Measurements from ENCODE around the gene CTNNBL1. TPM values are rescaled to one million over a fixed set of nuclear protein-coding genes. Genes with fewer than 3 reads are reported as not detected.

CTNNBL1 gene
- total and polyA plus RNA-seq, 4 donors: 27.7 to 41.9 (median 38.2) TPM

GRCh38 chr20:37837924-37838323 lies 144.1 kb downstream of the CTNNBL1 start:
- Histone ChIP-seq H3K36me3 (ENCODE audit: control insufficient read depth, insufficient read depth, low read length) (no peaks in the 10 kb centered on the region), H3K27me3 (ENCODE audit: control insufficient read depth, insufficient read depth, low read length) (no peaks in the 10 kb centered on the region), H3K4me3 (ENCODE audit: low read depth, low read length) (no peak overlapping the region), H3K27ac (ENCODE audit: low read depth, low read length) (no peak overlapping the region), H3K4me1 (ENCODE audit: control insufficient read depth, insufficient read depth, low read length) (peaks cover 7% of the 10 kb centered on the region), H3K9me3 (ENCODE audit: control insufficient read depth, insufficient read depth, low read length) (no peaks in the 10 kb centered on the region)
- peak in 1 of 6 donors; percentile 81 for DNase-seq (ENCODE audit: low read depth in 4 of 6, low spot score in 6 of 6)
- WGBS (ENCODE audit: insufficient coverage): 29% methylated on average over 8 of the region's 8 CpGs

GRCh38 chr20:37838769-37839431 lies 145.1 kb downstream of the CTNNBL1 start:
- Histone ChIP-seq H3K27ac (ENCODE audit: low read depth, low read length) (no peak overlapping the region), H3K36me3 (ENCODE audit: control insufficient read depth, insufficient read depth, low read length) (no peaks in the 10 kb centered on the region), H3K4me1 (ENCODE audit: control insufficient read depth, insufficient read depth, low read length) (no peaks in the 10 kb centered on the region), H3K4me3 (ENCODE audit: low read depth, low read length) (no peak overlapping the region), H3K27me3 (ENCODE audit: control insufficient read depth, insufficient read depth, low read length) (no peaks in the 10 kb centered on the region), H3K9me3 (ENCODE audit: control insufficient read depth, insufficient read depth, low read length) (no peaks in the 10 kb centered on the region)
- no peak for DNase-seq (ENCODE audit: low read depth in 4 of 6, low spot score in 6 of 6)
- 94% methylated on average over 2 of the region's 6 CpGs for WGBS (ENCODE audit: insufficient coverage)

GRCh38 chr20:37839432-37839827 lies 145.6 kb downstream of the CTNNBL1 start:
- H3K27me3 ChIP-seq (ENCODE audit: control insufficient read depth, insufficient read depth, low read length): no peaks in the 10 kb centered on the region
- no CpG with 5 or more reads among the region's 3 CpGs for WGBS (ENCODE audit: insufficient coverage)
- DNase-seq (ENCODE audit: low read depth in 4 of 6, low spot score in 6 of 6): no peak
- no peaks in the 10 kb centered on the region for H3K36me3 ChIP-seq (ENCODE audit: control insufficient read depth, insufficient read depth, low read length)
- no peak overlapping the region for H3K4me3 ChIP-seq (ENCODE audit: low read depth, low read length)
- H3K27ac ChIP-seq (ENCODE audit: low read depth, low read length): no peak overlapping the region
- H3K9me3 ChIP-seq (ENCODE audit: control insufficient read depth, insufficient read depth, low read length): no peaks in the 10 kb centered on the region
- H3K4me1 ChIP-seq (ENCODE audit: control insufficient read depth, insufficient read depth, low read length): no peaks in the 10 kb centered on the region

GRCh38 chr20:37839955-37840354 lies 146.1 kb downstream of the CTNNBL1 start:
- 80% methylated on average over 4 of the region's 7 CpGs for WGBS (ENCODE audit: insufficient coverage)
- Histone ChIP-seq H3K27ac (ENCODE audit: low read depth, low read length) (no peak overlapping the region), H3K27me3 (ENCODE audit: control insufficient read depth, insufficient read depth, low read length) (no peaks in the 10 kb centered on the region), H3K4me3 (ENCODE audit: low read depth, low read length) (no peak overlapping the region), H3K4me1 (ENCODE audit: control insufficient read depth, insufficient read depth, low read length) (peaks cover 5% of the 10 kb centered on the region), H3K9me3 (ENCODE audit: control insufficient read depth, insufficient read depth, low read length) (no peaks in the 10 kb centered on the region), H3K36me3 (ENCODE audit: control insufficient read depth, insufficient read depth, low read length) (no peaks in the 10 kb centered on the region)
- no peak for DNase-seq (ENCODE audit: low read depth in 4 of 6, low spot score in 6 of 6)

- Histone ChIP-seq H3K4me1 (ENCODE audit: control insufficient read depth, insufficient read depth, low read length) (peaks cover 13% of the 10 kb centered on the region), H3K4me3 (ENCODE audit: low read depth, low read length) (no peak overlapping the region), H3K36me3 (ENCODE audit: control insufficient read depth, insufficient read depth, low read length) (no peaks in the 10 kb centered on the region), H3K27me3 (ENCODE audit: control insufficient read depth, insufficient read depth, low read length) (no peaks in the 10 kb centered on the region), H3K27ac (ENCODE audit: low read depth, low read length) (no peak overlapping the region), H3K9me3 (ENCODE audit: control insufficient read depth, insufficient read depth, low read length) (no peaks in the 10 kb centered on the region)
- no peak for DNase-seq (ENCODE audit: low read depth in 4 of 6, low spot score in 6 of 6)
These were observed 147.6 kb downstream of the CTNNBL1 start for GRCh38 chr20:37841389-37841788.

GRCh38 chr20:37841971-37842370 lies 148.1 kb downstream of the CTNNBL1 start:
- WGBS (ENCODE audit: insufficient coverage): 35% methylated on average over 4 of the region's 6 CpGs
- Histone ChIP-seq H3K27me3 (ENCODE audit: control insufficient read depth, insufficient read depth, low read length) (no peaks in the 10 kb centered on the region), H3K27ac (ENCODE audit: low read depth, low read length) (no peak overlapping the region), H3K4me1 (ENCODE audit: control insufficient read depth, insufficient read depth, low read length) (peaks cover 13% of the 10 kb centered on the region), H3K9me3 (ENCODE audit: control insufficient read depth, insufficient read depth, low read length) (no peaks in the 10 kb centered on the region), H3K4me3 (ENCODE audit: low read depth, low read length) (no peak overlapping the region), H3K36me3 (ENCODE audit: control insufficient read depth, insufficient read depth, low read length) (no peaks in the 10 kb centered on the region)
- peak in 2 of 6 donors; percentile 32 to 61 for DNase-seq (ENCODE audit: low read depth in 4 of 6, low spot score in 6 of 6)

GRCh38 chr20:37845241-37845681 lies 151.4 kb downstream of the CTNNBL1 start:
- Histone ChIP-seq H3K4me1 (ENCODE audit: control insufficient read depth, insufficient read depth, low read length) (peaks cover 13% of the 10 kb centered on the region), H3K27ac (ENCODE audit: low read depth, low read length) (no peak overlapping the region), H3K9me3 (ENCODE audit: control insufficient read depth, insufficient read depth, low read length) (no peaks in the 10 kb centered on the region), H3K36me3 (ENCODE audit: control insufficient read depth, insufficient read depth, low read length) (no peaks in the 10 kb centered on the region), H3K27me3 (ENCODE audit: control insufficient read depth, insufficient read depth, low read length) (no peaks in the 10 kb centered on the region), H3K4me3 (ENCODE audit: low read depth, low read length) (no peak overlapping the region)
- 39% methylated on average over 9 of the region's 10 CpGs for WGBS (ENCODE audit: insufficient coverage)
- DNase-seq (ENCODE audit: low read depth in 4 of 6, low spot score in 6 of 6): peak in 1 of 6 donors; percentile 57

GRCh38 chr20:37845878-37846277 lies 152.0 kb downstream of the CTNNBL1 start:
- no peak for DNase-seq (ENCODE audit: low read depth in 4 of 6, low spot score in 6 of 6)
- 81% methylated on average over 4 of the region's 5 CpGs for WGBS (ENCODE audit: insufficient coverage)
- peaks cover 13% of the 10 kb centered on the region for H3K4me1 ChIP-seq (ENCODE audit: control insufficient read depth, insufficient read depth, low read length)
- H3K27me3 ChIP-seq (ENCODE audit: control insufficient read depth, insufficient read depth, low read length): no peaks in the 10 kb centered on the region
- H3K27ac ChIP-seq (ENCODE audit: low read depth, low read length): no peak overlapping the region
- no peaks in the 10 kb centered on the region for H3K9me3 ChIP-seq (ENCODE audit: control insufficient read depth, insufficient read depth, low read length)
- H3K36me3 ChIP-seq (ENCODE audit: control insufficient read depth, insufficient read depth, low read length): no peaks in the 10 kb centered on the region
- no peak overlapping the region for H3K4me3 ChIP-seq (ENCODE audit: low read depth, low read length)

- WGBS (ENCODE audit: insufficient coverage): 85% methylated on average over 3 of the region's 4 CpGs
- Histone ChIP-seq H3K36me3 (ENCODE audit: control insufficient read depth, insufficient read depth, low read length) (no peaks in the 10 kb centered on the region), H3K27me3 (ENCODE audit: control insufficient read depth, insufficient read depth, low read length) (no peaks in the 10 kb centered on the region), H3K27ac (ENCODE audit: low read depth, low read length) (no peak overlapping the region), H3K9me3 (ENCODE audit: control insufficient read depth, insufficient read depth, low read length) (no peaks in the 10 kb centered on the region), H3K4me1 (ENCODE audit: control insufficient read depth, insufficient read depth, low read length) (peaks cover 13% of the 10 kb centered on the region), H3K4me3 (ENCODE audit: low read depth, low read length) (no peak overlapping the region)
- DNase-seq (ENCODE audit: low read depth in 4 of 6, low spot score in 6 of 6): peak in 1 of 6 donors; percentile 69
These were observed 152.7 kb downstream of the CTNNBL1 start for GRCh38 chr20:37846573-37846972.

- WGBS (ENCODE audit: insufficient coverage): 78% methylated on average over 5 of the region's 5 CpGs
- no peak for DNase-seq (ENCODE audit: low read depth in 4 of 6, low spot score in 6 of 6)
- Histone ChIP-seq H3K9me3 (ENCODE audit: control insufficient read depth, insufficient read depth, low read length) (no peaks in the 10 kb centered on the region), H3K27ac (ENCODE audit: low read depth, low read length) (no peak overlapping the region), H3K4me3 (ENCODE audit: low read depth, low read length) (no peak overlapping the region), H3K4me1 (ENCODE audit: control insufficient read depth, insufficient read depth, low read length) (peaks cover 13% of the 10 kb centered on the region), H3K36me3 (ENCODE audit: control insufficient read depth, insufficient read depth, low read length) (no peaks in the 10 kb centered on the region), H3K27me3 (ENCODE audit: control insufficient read depth, insufficient read depth, low read length) (no peaks in the 10 kb centered on the region)
These were observed 154.9 kb downstream of the CTNNBL1 start for GRCh38 chr20:37848706-37849105.

Measured in spinal cord (tissue), 10 donors.